H1 (cell line): Measurements from ENCODE around the gene GABRR2.

ENCODE experiments used
- CREB1 ChIP-seq: IDR thresholded peaks from 2 replicates; pipeline ENCODE4 v1.6.1; 2012; ENCODE audit warnings: inconsistent platforms
- CTCF ChIP-seq, 3 experiments: IDR thresholded peaks; 1 replicate in 2 of 3; 2 replicates in 1 of 3; pipeline versions ENCODE4 v1.5.1 to v1.6.1; 2011; ENCODE audit warnings: low read length in 3 of 3, mild to moderate bottlenecking in 3 of 3, inconsistent platforms in 2 of 3, low read depth in 1 of 3, moderate library complexity in 1 of 3; ENCODE audit not compliant: insufficient read depth in 1 of 3; ENCODE audit errors: control extremely low read depth in 1 of 3
- EP300 ChIP-seq, 2 experiments: IDR thresholded peaks; 1 replicate in 1 of 2; 2 replicates in 1 of 2; pipeline ENCODE4 v1.6.1; 2011 to 2012; ENCODE audit warnings: low read depth in 2 of 2, low read length in 2 of 2, mild to moderate bottlenecking in 2 of 2, borderline replicate concordance in 1 of 2, inconsistent platforms in 1 of 2, moderate library complexity in 1 of 2
- EZH2 ChIP-seq: fragments of 200-600 bp; sonication (generic); IDR thresholded peaks from 2 replicates; pipeline ENCODE4 v1.7.1; 2012; ENCODE audit warnings: low read depth, mild to moderate bottlenecking, moderate library complexity, low read length, inconsistent platforms; ENCODE audit not compliant: severe bottlenecking
- GABPA ChIP-seq: IDR thresholded peaks from 2 replicates; pipeline ENCODE4 v1.6.1; 2011; ENCODE audit warnings: mild to moderate bottlenecking, low read length, moderate library complexity, borderline replicate concordance; ENCODE audit not compliant: insufficient read depth
- KDM1A ChIP-seq: fragments of 200-600, 300-600 bp; sonication (generic); IDR thresholded peaks from 2 replicates; pipeline ENCODE4 v1.7.1; 2016; ENCODE audit warnings: mild to moderate bottlenecking, low read length, borderline replicate concordance
- KDM5A ChIP-seq: fragments of 200-600 bp; IDR thresholded peaks from 2 replicates; pipeline ENCODE4 v1.7.1; 2012; ENCODE audit warnings: mild to moderate bottlenecking, low read length, inconsistent platforms, mixed read lengths
- MAX ChIP-seq: IDR thresholded peaks from 2 replicates; pipeline ENCODE4 v1.6.1; 2012; ENCODE audit warnings: inconsistent platforms
- NANOG ChIP-seq: IDR thresholded peaks from 2 replicates; pipeline ENCODE4 v1.6.1; 2011; ENCODE audit warnings: low read length, low read depth, mild to moderate bottlenecking, inconsistent platforms; ENCODE audit not compliant: insufficient read depth, poor library complexity, severe bottlenecking
- RNF2 ChIP-seq: fragments of 200-900, 300-1000 bp; sonication (generic); IDR thresholded peaks from 2 replicates; pipeline ENCODE4 v1.7.1; 2016; ENCODE audit warnings: borderline replicate concordance, low read depth, mild to moderate bottlenecking, antibody characterized with exemption, low read length; ENCODE audit not compliant: poor library complexity, severe bottlenecking; ENCODE audit errors: missing control alignments
- TAF1 ChIP-seq: IDR thresholded peaks from 2 replicates; pipeline ENCODE4 v1.6.1; 2011; ENCODE audit warnings: mild to moderate bottlenecking, low read depth, low read length
- ZNF274 ChIP-seq: IDR thresholded peaks from 2 replicates; pipeline ENCODE4 v1.7.0; 2012; ENCODE audit warnings: low read length, borderline replicate concordance; ENCODE audit errors: extremely low read depth

GRCh38 chr6:89291256-89291819 lies 23.8 kb downstream of the GABRR2 start:
- no peak for TF ChIP-seq CREB1
- TF ChIP-seq RNF2, result no peak
- TF ChIP-seq EZH2, result no peak
- no peak for TF ChIP-seq NANOG
- peak in 2 of 3 experiments; percentile 32 to 33; a peak in 2 of 4 replicates for TF ChIP-seq CTCF (IDR thresholded peaks at IDR 0.05; ENCODE audit: control extremely low read depth in 1 of 3, insufficient read depth in 1 of 3, low read depth in 1 of 3, low read length in 3 of 3)
- TF ChIP-seq ZNF274, result no peak
- TF ChIP-seq EP300 (IDR thresholded peaks at IDR 0.05; ENCODE audit: borderline replicate concordance in 1 of 2, low read depth in 2 of 2, low read length in 2 of 2), result no peak
- TF ChIP-seq KDM1A, result no peak
- TF ChIP-seq TAF1, result no peak
- no peak for TF ChIP-seq KDM5A
- no peak for TF ChIP-seq MAX
- no peak for TF ChIP-seq GABPA
